ENCODE data around the gene LRMDA. TPM values are rescaled to one million over a fixed set of nuclear protein-coding genes. Genes with fewer than 3 reads are reported as not detected.

The LRMDA gene
- total RNA-seq, 1 donor from 2014 or later: 18.7 TPM

GRCh38 chr10:76357726-76358415 is 926.4 kb downstream of the LRMDA start:
- H3K4me3 ChIP-seq (ENCODE audit: low read depth, low read length): no peak overlapping the region
- H3K27me3 ChIP-seq (ENCODE audit: control insufficient read depth, insufficient read depth, low read length): no peaks in the 10 kb centered on the region
- H3K36me3 ChIP-seq (ENCODE audit: control insufficient read depth, insufficient read depth, low read length): no peaks in the 10 kb centered on the region
- TF ChIP-seq, protein P1, sequence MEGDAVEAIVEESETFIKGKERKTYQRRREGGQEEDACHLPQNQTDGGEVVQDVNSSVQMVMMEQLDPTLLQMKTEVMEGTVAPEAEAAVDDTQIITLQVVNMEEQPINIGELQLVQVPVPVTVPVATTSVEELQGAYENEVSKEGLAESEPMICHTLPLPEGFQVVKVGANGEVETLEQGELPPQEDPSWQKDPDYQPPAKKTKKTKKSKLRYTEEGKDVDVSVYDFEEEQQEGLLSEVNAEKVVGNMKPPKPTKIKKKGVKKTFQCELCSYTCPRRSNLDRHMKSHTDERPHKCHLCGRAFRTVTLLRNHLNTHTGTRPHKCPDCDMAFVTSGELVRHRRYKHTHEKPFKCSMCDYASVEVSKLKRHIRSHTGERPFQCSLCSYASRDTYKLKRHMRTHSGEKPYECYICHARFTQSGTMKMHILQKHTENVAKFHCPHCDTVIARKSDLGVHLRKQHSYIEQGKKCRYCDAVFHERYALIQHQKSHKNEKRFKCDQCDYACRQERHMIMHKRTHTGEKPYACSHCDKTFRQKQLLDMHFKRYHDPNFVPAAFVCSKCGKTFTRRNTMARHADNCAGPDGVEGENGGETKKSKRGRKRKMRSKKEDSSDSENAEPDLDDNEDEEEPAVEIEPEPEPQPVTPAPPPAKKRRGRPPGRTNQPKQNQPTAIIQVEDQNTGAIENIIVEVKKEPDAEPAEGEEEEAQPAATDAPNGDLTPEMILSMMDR (IDR thresholded peaks at IDR 0.05; ENCODE audit: insufficient read depth, low read length, poor library complexity, severe bottlenecking): no peak
- no peak for DNase-seq (ENCODE audit: low read depth)

GRCh38 chr10:76358743-76359395 is 927.4 kb downstream of the LRMDA start:
- Histone ChIP-seq H3K27me3 (ENCODE audit: control insufficient read depth, insufficient read depth, low read length) (no peaks in the 10 kb centered on the region), H3K36me3 (ENCODE audit: control insufficient read depth, insufficient read depth, low read length) (no peaks in the 10 kb centered on the region), H3K4me3 (ENCODE audit: low read depth, low read length) (no peak overlapping the region)
- TF ChIP-seq, protein P1 (IDR thresholded peaks at IDR 0.05; ENCODE audit: insufficient read depth, low read length, poor library complexity, severe bottlenecking): no peak
- no peak for DNase-seq (ENCODE audit: low read depth)

DNA sequence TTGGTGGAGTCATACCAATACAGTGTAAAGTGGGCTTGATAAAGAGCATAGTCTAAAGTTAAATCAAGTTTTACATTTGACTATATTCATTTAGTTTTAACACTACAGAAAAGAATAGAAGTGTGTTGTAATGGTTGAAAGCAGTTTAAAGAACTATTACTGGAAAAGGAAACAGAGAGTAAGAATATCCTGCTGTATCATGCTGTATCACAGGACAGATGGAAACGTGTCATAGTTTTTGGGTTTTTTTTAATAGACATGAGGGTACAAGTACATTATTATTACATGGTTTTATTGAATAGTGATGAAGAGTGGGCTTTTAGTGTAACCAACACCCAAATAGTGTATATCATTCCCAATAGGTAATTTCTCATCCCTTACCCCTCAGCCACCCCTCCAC is 944.3 kb downstream of the LRMDA start:
- no peak for DNase-seq (ENCODE audit: low read depth)
- Histone ChIP-seq H3K27me3 (ENCODE audit: control insufficient read depth, insufficient read depth, low read length) (no peaks in the 10 kb centered on the region), H3K36me3 (ENCODE audit: control insufficient read depth, insufficient read depth, low read length) (no peaks in the 10 kb centered on the region), H3K4me3 (ENCODE audit: low read depth, low read length) (no peak overlapping the region)
- TF ChIP-seq, protein P1 (IDR thresholded peaks at IDR 0.05; ENCODE audit: insufficient read depth, low read length, poor library complexity, severe bottlenecking): no peak

DNA sequence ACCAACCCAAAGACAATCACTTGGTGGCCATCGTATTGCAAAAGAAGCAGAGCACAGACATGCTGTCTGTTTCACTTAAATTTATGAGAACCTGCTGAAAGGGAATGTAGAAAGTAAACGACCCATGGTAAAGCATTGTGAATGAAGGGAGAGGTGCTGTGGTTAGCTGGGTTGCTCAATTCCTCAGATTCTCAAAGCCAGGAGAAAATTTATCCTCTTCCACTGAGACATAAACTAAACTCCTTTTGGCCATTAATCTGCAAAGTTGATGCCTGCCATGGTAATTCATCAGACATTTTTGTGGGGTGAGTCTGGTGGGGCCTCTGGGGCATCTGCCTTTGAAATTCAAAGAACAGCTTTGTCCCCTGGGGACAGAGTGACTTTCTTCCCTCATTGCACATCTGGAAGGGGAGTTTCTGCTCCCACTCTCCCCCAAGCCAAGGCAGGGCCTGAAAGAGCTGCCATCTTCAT is 951.0 kb downstream of the LRMDA start:
- no peaks in the 10 kb centered on the region for H3K36me3 ChIP-seq (ENCODE audit: control insufficient read depth, insufficient read depth, low read length)
- TF ChIP-seq, protein P1 (IDR thresholded peaks at IDR 0.05; ENCODE audit: insufficient read depth, low read length, poor library complexity, severe bottlenecking): no peak
- no peaks in the 10 kb centered on the region for H3K27me3 ChIP-seq (ENCODE audit: control insufficient read depth, insufficient read depth, low read length)
- DNase-seq (ENCODE audit: low read depth): peak; percentile 65
- H3K4me3 ChIP-seq (ENCODE audit: low read depth, low read length): no peak overlapping the region

- DNase-seq (ENCODE audit: low read depth): no peak
- Histone ChIP-seq H3K4me3 (ENCODE audit: low read depth, low read length) (no peak overlapping the region), H3K27me3 (ENCODE audit: control insufficient read depth, insufficient read depth, low read length) (no peaks in the 10 kb centered on the region), H3K36me3 (ENCODE audit: control insufficient read depth, insufficient read depth, low read length) (no peaks in the 10 kb centered on the region)
- TF ChIP-seq, protein P1 (IDR thresholded peaks at IDR 0.05; ENCODE audit: insufficient read depth, low read length, poor library complexity, severe bottlenecking): no peak
These were observed 957.0 kb downstream of the LRMDA start for GRCh38 chr10:76388321-76389023.
